Heart right ventricle (tissue), 16 donors: ENCODE results near the gene FAM174B. TPM values are rescaled to one million over a fixed set of nuclear protein-coding genes. Genes with fewer than 3 reads are reported as not detected.

Experiments
- ATAC-seq, 8 donors: fragments of 200-7000 bp; cut with Tn5 transposase; one replicate each; pipeline ENCODE4 v1.9.1; 2020; ENCODE audit warnings: mild to moderate bottlenecking in 8 of 8, moderate library complexity in 8 of 8, moderate number of reproducible peaks in 1 of 8
- DNase-seq, 2 donors: peaks; one replicate each; pipeline ENCODE4 v3.0.0-alpha.2; 2020
- H3K27ac ChIP-seq, 10 donors: fragments of 200-600 bp; sonication (generic) in 2 of 10; one replicate each; pipeline versions ENCODE4 v1.5.0 to v1.8.0; 2020 to 2022; ENCODE audit warnings: mild to moderate bottlenecking in 3 of 10
- H3K27me3 ChIP-seq, 7 donors: fragments of 200-600 bp; one replicate each; pipeline ENCODE4 v1.8.0; 2021 to 2022; ENCODE audit warnings: mild to moderate bottlenecking in 2 of 7
- H3K36me3 ChIP-seq, 9 donors: fragments of 200-600 bp; sonication (generic) in 1 of 9; one replicate each; pipeline versions ENCODE4 v1.5.0 to v1.8.0; 2020 to 2022; ENCODE audit warnings: mild to moderate bottlenecking in 2 of 9
- H3K4me1 ChIP-seq, 9 donors: fragments of 200-600 bp; sonication (generic) in 1 of 9; one replicate each; pipeline versions ENCODE4 v1.5.0 to v1.8.0; 2020 to 2022; ENCODE audit warnings: mild to moderate bottlenecking in 4 of 9
- H3K4me3 ChIP-seq, 10 donors: fragments of 200-600 bp; sonication (generic) in 2 of 10; one replicate each; pipeline versions ENCODE4 v1.5.0 to v1.8.0; 2020 to 2022; ENCODE audit warnings: mild to moderate bottlenecking in 7 of 10, moderate library complexity in 2 of 10
- H3K9me3 ChIP-seq, 11 donors: fragments of 200-600 bp in 10 of 11; sonication (generic) in 2 of 11; one replicate each; pipeline versions ENCODE4 v1.5.0 to v1.8.0; 2013 to 2022; ENCODE audit warnings: mild to moderate bottlenecking in 2 of 11, control low read depth in 1 of 11, moderate library complexity in 1 of 11
- CTCF ChIP-seq, 9 donors: fragments of 200-600 bp; sonication (generic) in 2 of 9; IDR thresholded peaks; one replicate each; pipeline versions ENCODE4 v1.5.0 to v1.8.0; 2021 to 2022; ENCODE audit warnings: antibody characterized with exemption in 9 of 9, mild to moderate bottlenecking in 5 of 9, moderate library complexity in 1 of 9
- WGBS, 2 donors: extraction: QIAGEN DNeasy Blood & Tissue Kit; methylation state at CpG; one replicate each; pipeline ENCODE4 v1.1.7; 2013; ENCODE audit warnings: inconsistent platforms in 1 of 2; 5-methylcytosine and 5-hydroxymethylcytosine counted together
- intact Hi-C, 10 donors: fragments of 100-400 bp; cut with DNase I; formaldehyde crosslinking; loops; one replicate each; pipeline versions ENCODE4 v1.11.1 to v1.14.2; 2022
- polyA plus RNA-seq, 2 donors: library from polyadenylated mRNA; stranded (reverse); fragments of 200-250 nt; gene quantifications; one replicate each; pipeline ENCODE4 v1.2.3, GENCODE V29; 2013
- total RNA-seq, 10 donors: library from RNA; stranded (reverse); fragmentation: NEBNext Ultra II Directional in 3 of 10; extraction: Animal tissue kit (Norgen Biotek cat#: 25700) in 3 of 10; gene quantifications; one replicate each; pipeline versions ENCODE4 v1.2.1 to v1.2.4, GENCODE V29; 2021 to 2023
- donor health status: Arrhythmogenic right ventricular cardiomyopathy.
- donor health status: ischemic (EF 13 %, LVEDD 7.1; RV severe dilation, severe dysfunction).
- donor health status: healthy with polysubstance abuse.
- donor health status: DM: no; HTN: yes; CAD: no.
- donor health status: DM: no; HTN: no; CAD: no.
- donor health status: ischemic (EF 25% LVEDD 6.9; RV normal size, moderate dysfunction).
- donor health status: ischemic (EF 25% LVEDD 5.7; RV mildly dilated, moderate dysfunction).
- donor health status: healthy.
- donor health status: DM: yes; HTN: yes; CAD: no.
- donor health status: Ischemic cardiomyopathy.
- donor health status: ischemic (EF 35%, LVEDD 5.7; RV mildly dilated, moderate dysfunction).
- donor health status: nonischemic (EF 11% LVEDD 7.7; RV severe dilation, severe dysfunction).
- donor health status: DM: yes; HTN: yes; CAD: no.
- donor health status: PGD.
- donor health status: ischemic (EF 29% LVEDD 5.4; RV normal size, mild dysfunction).
- donor health status: nonischemic (EF 23%, LVEDD 6.1; RV moderate dilation, normal function).

FAM174B gene
- total and polyA plus RNA-seq, 12 donors = 6.1 to 16.9 (median 10.8) TPM

GRCh38 chr15:92624401-92624991 lies 31.1 kb downstream of the FAM174B start:
- intact Hi-C loops = loop anchor here in 3 of 10 donors (5.0 kb wide), 2 partner anchors 43 to 58 kb away; no protein-coding TSS in a partner anchor
- Histone ChIP-seq H3K4me3 (peak overlapping the region in 3 of 10 donors; percentile 19 to 22 (median 19)), H3K4me1 (peaks cover 0 to 36% (median 27%) of the 10 kb centered on the region in 9 donors), H3K9me3 (no peaks in the 10 kb centered on the region), H3K27me3 (no peaks in the 10 kb centered on the region), H3K36me3 (peaks cover 0 to 19% (median 0%) of the 10 kb centered on the region in 9 donors), H3K27ac (peak overlapping the region in 7 of 10 donors; percentile 34 to 72 (median 53))
- DNase-seq (peak; percentile 50 to 61), ATAC-seq (peak; percentile 74 to 90 (median 88))
- TF ChIP-seq CTCF (IDR thresholded peaks at IDR 0.05) = no peak
- 12 to 35% methylated on average over 15 of the region's 15 CpGs for WGBS, 2 donors

- peak overlapping the region in 2 of 10 donors; percentile 57 to 72 for H3K27ac ChIP-seq
- no peak overlapping the region for H3K4me3 ChIP-seq
- H3K4me1 ChIP-seq = peaks cover 0 to 47% (median 33%) of the 10 kb centered on the region in 9 donors
- peaks cover 0 to 12% (median 0%) of the 10 kb centered on the region in 9 donors for H3K36me3 ChIP-seq
- H3K27me3 ChIP-seq = no peaks in the 10 kb centered on the region
- no peak for DNase-seq
- no peak for TF ChIP-seq CTCF (IDR thresholded peaks at IDR 0.05)
- ATAC-seq = peak in 2 of 8 donors; percentile 33 to 36
- no peaks in the 10 kb centered on the region for H3K9me3 ChIP-seq
- WGBS, 2 donors = 69 to 76% methylated on average over 14 of the region's 14 CpGs
- intact Hi-C loops = loop anchor here in 3 of 10 donors (5.0 kb wide), 2 partner anchors 44 to 59 kb away; no protein-coding TSS in a partner anchor
Observed at GRCh38 chr15:92623435-92623834, 32.1 kb downstream of the FAM174B start.

- Histone ChIP-seq H3K4me3 (no peak overlapping the region), H3K9me3 (no peaks in the 10 kb centered on the region), H3K4me1 (peaks cover 4 to 61% (median 47%) of the 10 kb centered on the region in 9 donors), H3K27ac (no peak overlapping the region), H3K36me3 (no peaks in the 10 kb centered on the region), H3K27me3 (no peaks in the 10 kb centered on the region)
- TF ChIP-seq CTCF (IDR thresholded peaks at IDR 0.05) = no peak
- 96 to 97% methylated on average over 19 of the region's 19 CpGs for WGBS, 2 donors
- no peak for ATAC-seq
- intact Hi-C loops = loop anchor here in 3 of 10 donors (5.0 kb wide), 2 partner anchors 45 to 60 kb away; no protein-coding TSS in a partner anchor
- no peak for DNase-seq
Observed at GRCh38 chr15:92621972-92622533, 33.5 kb downstream of the FAM174B start.

GRCh38 chr15:92620991-92621390 lies 34.6 kb downstream of the FAM174B start:
- H3K4me3 ChIP-seq = no peak overlapping the region
- H3K27me3 ChIP-seq = no peaks in the 10 kb centered on the region
- no peaks in the 10 kb centered on the region for H3K9me3 ChIP-seq
- H3K4me1 ChIP-seq = peaks cover 8 to 63% (median 48%) of the 10 kb centered on the region in 9 donors
- no peak overlapping the region for H3K27ac ChIP-seq
- ATAC-seq (no peak), DNase-seq (no peak)
- intact Hi-C loops = loop anchor here in 3 of 10 donors (5.0 kb wide), 2 partner anchors 46 to 61 kb away; no protein-coding TSS in a partner anchor
- 97 to 98% methylated on average over 5 of the region's 5 CpGs for WGBS, 2 donors
- TF ChIP-seq CTCF (IDR thresholded peaks at IDR 0.05) = no peak
- H3K36me3 ChIP-seq = no peaks in the 10 kb centered on the region
